DND-41 (cell line): ENCODE data around the gene NUP42.

Experiments used
- ATAC-seq: fragments of 200-7000 bp; cut with Tn5 transposase; 3 replicates; pipeline ENCODE4 v1.9.1; 2021; ENCODE audit warnings: low read depth; ENCODE audit not compliant: insufficient read depth
- DNase-seq: peaks from one replicate; pipeline ENCODE4 v3.0.0-alpha.2; 2020
- H2AFZ ChIP-seq: 2 replicates; pipeline ENCODE4 v1.6.0; 2012; ENCODE audit warnings: low read depth, low read length
- H3K27ac ChIP-seq: 2 replicates; pipeline ENCODE4 v1.5.1; 2012; ENCODE audit warnings: low read length, inconsistent platforms
- H3K27me3 ChIP-seq: fragments of 200-600 bp; sonication (generic); 2 replicates; pipeline ENCODE4 v1.6.0; 2012; ENCODE audit warnings: low read length, mild to moderate bottlenecking, inconsistent platforms; ENCODE audit not compliant: insufficient read depth, poor library complexity
- H3K36me3 ChIP-seq: 2 replicates; pipeline ENCODE4 v1.5.1; 2012; ENCODE audit warnings: low read length, inconsistent platforms; ENCODE audit not compliant: insufficient read depth
- H3K4me1 ChIP-seq: 2 replicates; pipeline ENCODE4 v1.5.1; 2012; ENCODE audit warnings: mild to moderate bottlenecking, low read length; ENCODE audit not compliant: insufficient read depth
- H3K4me2 ChIP-seq: 2 replicates; pipeline ENCODE4 v1.6.0; 2012; ENCODE audit warnings: mild to moderate bottlenecking, moderate library complexity, low read length, inconsistent platforms; ENCODE audit not compliant: insufficient read depth
- H3K4me3 ChIP-seq, 2 experiments: fragments of 200-600 bp in 1 of 2; shearing (Covaris generic) in 1 of 2; 2 replicates each; pipeline ENCODE4 v1.5.1; 2012 to 2016; ENCODE audit warnings: inconsistent platforms in 2 of 2, low read length in 2 of 2, mild to moderate bottlenecking in 2 of 2, low read depth in 1 of 2, moderate library complexity in 1 of 2
- H3K79me2 ChIP-seq: 2 replicates; pipeline ENCODE4 v1.6.0; 2012; ENCODE audit warnings: low read length, inconsistent platforms; ENCODE audit not compliant: insufficient read depth
- H3K9ac ChIP-seq: 2 replicates; pipeline ENCODE4 v1.6.0; 2012; ENCODE audit warnings: low read depth, mild to moderate bottlenecking, inconsistent platforms, low read length, moderate library complexity
- H3K9me3 ChIP-seq: 2 replicates; pipeline ENCODE4 v1.5.1; 2012; ENCODE audit warnings: low read length, moderate library complexity, mild to moderate bottlenecking, inconsistent platforms; ENCODE audit not compliant: insufficient read depth, severe bottlenecking
- H4K20me1 ChIP-seq: 2 replicates; pipeline ENCODE4 v1.6.0; 2012; ENCODE audit warnings: low read length; ENCODE audit not compliant: insufficient read depth
- EZH2 ChIP-seq: IDR thresholded peaks from 3 replicates; pipeline ENCODE4 v1.6.1; 2012; ENCODE audit warnings: borderline replicate concordance, low read depth, mild to moderate bottlenecking, moderate library complexity, low read length, inconsistent platforms; ENCODE audit not compliant: severe bottlenecking
- TF ChIP-seq, protein P1 (sequence below): IDR thresholded peaks from 2 replicates; pipeline ENCODE4 v1.5.1; 2012; ENCODE audit warnings: borderline replicate concordance, low read length, moderate library complexity, mild to moderate bottlenecking; ENCODE audit not compliant: poor library complexity, severe bottlenecking; ENCODE audit errors: extremely low read depth

The NUP42 gene

DNA sequence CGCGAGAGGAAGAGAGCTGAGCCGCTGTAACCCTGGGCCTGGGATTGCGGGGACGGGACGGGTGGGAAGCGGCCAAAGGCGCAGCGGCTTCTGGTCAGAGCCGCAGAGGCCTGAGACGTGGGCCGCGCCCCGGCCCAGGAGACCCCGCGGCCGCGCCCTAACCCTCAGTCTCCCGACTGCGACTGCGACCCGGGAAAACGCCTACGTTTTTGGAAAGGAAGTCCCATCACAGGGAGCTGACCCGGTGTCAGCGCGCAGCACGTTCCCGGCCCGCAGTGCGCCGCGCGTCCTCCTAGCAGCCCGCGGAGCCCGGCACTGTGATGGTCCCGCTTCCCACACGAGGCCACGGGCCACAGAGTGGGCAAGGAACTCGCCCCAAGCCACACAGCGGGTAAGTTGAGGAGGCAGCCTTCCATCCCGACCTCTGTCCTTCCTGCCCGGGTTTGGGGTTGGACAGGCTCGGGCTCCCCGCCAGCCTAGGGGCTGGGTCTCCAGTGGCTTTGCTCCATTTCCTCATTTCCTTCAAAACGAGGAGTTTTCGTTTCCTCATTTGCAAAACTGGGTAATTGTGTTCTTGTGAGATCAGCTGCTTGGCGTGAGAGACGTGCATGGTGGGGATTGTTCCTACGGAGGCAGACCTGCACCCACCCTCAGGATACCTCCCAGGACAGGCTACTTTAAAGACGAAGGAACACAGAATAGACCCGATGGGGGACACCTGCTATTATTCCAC lies 65.9 kb downstream of the NUP42 start:
- no peak for ATAC-seq
- TF ChIP-seq EZH2, result no peak
- TF ChIP-seq, protein P1, sequence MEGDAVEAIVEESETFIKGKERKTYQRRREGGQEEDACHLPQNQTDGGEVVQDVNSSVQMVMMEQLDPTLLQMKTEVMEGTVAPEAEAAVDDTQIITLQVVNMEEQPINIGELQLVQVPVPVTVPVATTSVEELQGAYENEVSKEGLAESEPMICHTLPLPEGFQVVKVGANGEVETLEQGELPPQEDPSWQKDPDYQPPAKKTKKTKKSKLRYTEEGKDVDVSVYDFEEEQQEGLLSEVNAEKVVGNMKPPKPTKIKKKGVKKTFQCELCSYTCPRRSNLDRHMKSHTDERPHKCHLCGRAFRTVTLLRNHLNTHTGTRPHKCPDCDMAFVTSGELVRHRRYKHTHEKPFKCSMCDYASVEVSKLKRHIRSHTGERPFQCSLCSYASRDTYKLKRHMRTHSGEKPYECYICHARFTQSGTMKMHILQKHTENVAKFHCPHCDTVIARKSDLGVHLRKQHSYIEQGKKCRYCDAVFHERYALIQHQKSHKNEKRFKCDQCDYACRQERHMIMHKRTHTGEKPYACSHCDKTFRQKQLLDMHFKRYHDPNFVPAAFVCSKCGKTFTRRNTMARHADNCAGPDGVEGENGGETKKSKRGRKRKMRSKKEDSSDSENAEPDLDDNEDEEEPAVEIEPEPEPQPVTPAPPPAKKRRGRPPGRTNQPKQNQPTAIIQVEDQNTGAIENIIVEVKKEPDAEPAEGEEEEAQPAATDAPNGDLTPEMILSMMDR, result no peak
- no peak overlapping the region for H3K4me3 ChIP-seq
- H3K9ac ChIP-seq, result no peak overlapping the region
- no peaks in the 10 kb centered on the region for H4K20me1 ChIP-seq
- peaks cover 10% of the 10 kb centered on the region for H3K27me3 ChIP-seq
- no peaks in the 10 kb centered on the region for H3K9me3 ChIP-seq
- H3K4me1 ChIP-seq, result no peaks in the 10 kb centered on the region
- H3K4me2 ChIP-seq, result no peak overlapping the region
- DNase-seq, result no peak
- H2AFZ ChIP-seq, result no peak overlapping the region
- H3K36me3 ChIP-seq, result no peaks in the 10 kb centered on the region
- no peak overlapping the region for H3K27ac ChIP-seq
- H3K79me2 ChIP-seq, result no peaks in the 10 kb centered on the region

DNA sequence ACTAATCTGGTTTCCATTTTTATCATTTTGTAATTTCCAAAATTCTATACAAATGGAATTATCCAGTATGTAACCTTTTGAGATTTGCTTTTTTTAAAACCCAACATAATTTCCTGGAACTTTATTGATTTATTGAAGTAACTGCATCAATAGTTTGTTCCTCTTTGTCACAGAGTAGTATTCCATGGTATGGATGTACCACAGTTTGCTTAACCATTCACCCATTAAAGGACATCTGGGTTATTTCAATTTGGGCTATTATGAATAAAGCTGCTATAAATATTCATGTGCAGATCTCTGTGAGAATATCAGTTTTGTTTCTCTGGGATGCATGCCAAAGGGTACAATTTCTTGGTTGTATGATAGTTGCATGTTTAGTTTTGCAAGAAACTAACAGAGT lies 67.6 kb downstream of the NUP42 start:
- Histone ChIP-seq H3K4me2 (no peak overlapping the region), H3K27me3 (peaks cover 14% of the 10 kb centered on the region), H3K4me1 (no peaks in the 10 kb centered on the region), H4K20me1 (no peaks in the 10 kb centered on the region), H3K9me3 (no peaks in the 10 kb centered on the region), H2AFZ (no peak overlapping the region), H3K36me3 (no peaks in the 10 kb centered on the region), H3K79me2 (no peaks in the 10 kb centered on the region), H3K9ac (no peak overlapping the region), H3K4me3 (no peak overlapping the region), H3K27ac (no peak overlapping the region)
- DNase-seq (no peak), ATAC-seq (no peak)
- TF ChIP-seq, protein P1, result no peak
